LHCN-M2 (cell line): ENCODE results near the gene TATDN2. TPM values are rescaled to one million over a fixed set of nuclear protein-coding genes. Genes with fewer than 3 reads are reported as not detected.
A peak's percentile ranks its signal among the peaks of the same experiment; 100 is the strongest.
"Not testable (repeated sequence)": the region's sequence is repeated elsewhere in the genome, so short reads cannot be mapped to it uniquely, and the experiment has no call there.

ENCODE experiments used
- DNase-seq: peaks from one replicate; pipeline ENCODE4 v3.0.0-alpha.2; 2012; ENCODE audit warnings: low read depth
- total RNA-seq: library from RNA; depleted of rRNA; stranded (reverse); fragments of >200 nt; gene quantifications from 2 replicates; pipeline ENCODE4 v1.2.3, GENCODE V29; 2014

Gene TATDN2
- total RNA-seq, 1 experiment from 2014 or later = 12.9 TPM

DNA sequence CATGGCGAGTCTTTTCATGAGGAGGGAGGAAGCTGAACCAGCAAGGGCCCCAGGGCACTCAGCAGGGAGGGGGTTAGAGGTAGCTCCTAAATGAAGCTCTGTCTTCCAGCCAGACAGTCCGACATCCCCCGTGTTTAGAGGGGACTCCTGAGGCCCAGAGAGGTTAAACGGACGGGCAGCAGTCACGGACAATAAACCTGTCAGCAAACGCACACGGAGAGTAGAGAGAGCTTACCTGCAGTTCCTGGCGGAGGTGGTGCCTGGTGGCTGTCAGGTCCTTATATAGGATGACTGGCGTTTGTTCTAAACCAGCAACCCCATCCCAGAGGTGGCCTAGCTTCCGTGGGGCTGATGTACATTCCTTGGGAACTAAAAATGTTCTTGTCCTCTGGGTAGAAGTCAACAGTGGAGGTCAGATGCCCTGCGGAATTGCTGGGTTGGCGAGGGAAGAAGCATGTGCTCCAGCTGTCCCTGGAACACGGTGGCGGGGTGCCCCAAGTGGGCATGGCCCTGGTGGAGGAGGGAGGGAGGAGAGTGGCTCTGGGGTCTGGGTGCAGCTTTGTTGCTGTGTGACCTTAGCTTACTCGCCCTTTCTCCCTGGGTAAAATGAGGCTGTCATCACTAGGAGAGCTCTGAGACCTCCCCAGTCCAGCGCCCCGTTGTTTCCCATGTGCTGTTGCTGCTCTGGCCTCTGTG is 42.4 kb downstream of the TATDN2 start:
- no peak for DNase-seq

DNA sequence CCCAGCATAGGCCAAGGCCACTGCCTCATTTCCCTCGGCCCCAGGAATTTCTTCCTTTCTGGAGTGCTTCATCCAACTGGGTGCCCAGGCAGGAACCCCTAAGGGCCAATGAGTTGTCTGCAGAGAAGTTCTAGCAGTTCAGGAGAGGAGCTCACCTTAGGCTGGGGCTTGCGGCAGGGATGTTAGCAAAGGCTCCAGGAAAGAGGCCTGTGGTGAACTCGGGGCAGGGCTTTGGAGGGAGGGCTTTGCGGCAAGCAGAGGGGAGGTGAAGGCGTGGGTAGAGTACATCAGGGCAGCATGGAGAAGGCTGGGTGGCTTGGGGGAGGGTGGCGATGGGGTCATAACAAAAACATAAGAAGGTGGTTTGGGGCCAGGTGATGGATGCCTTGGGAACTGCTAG is 43.4 kb downstream of the TATDN2 start:
- DNase-seq = no peak

DNA sequence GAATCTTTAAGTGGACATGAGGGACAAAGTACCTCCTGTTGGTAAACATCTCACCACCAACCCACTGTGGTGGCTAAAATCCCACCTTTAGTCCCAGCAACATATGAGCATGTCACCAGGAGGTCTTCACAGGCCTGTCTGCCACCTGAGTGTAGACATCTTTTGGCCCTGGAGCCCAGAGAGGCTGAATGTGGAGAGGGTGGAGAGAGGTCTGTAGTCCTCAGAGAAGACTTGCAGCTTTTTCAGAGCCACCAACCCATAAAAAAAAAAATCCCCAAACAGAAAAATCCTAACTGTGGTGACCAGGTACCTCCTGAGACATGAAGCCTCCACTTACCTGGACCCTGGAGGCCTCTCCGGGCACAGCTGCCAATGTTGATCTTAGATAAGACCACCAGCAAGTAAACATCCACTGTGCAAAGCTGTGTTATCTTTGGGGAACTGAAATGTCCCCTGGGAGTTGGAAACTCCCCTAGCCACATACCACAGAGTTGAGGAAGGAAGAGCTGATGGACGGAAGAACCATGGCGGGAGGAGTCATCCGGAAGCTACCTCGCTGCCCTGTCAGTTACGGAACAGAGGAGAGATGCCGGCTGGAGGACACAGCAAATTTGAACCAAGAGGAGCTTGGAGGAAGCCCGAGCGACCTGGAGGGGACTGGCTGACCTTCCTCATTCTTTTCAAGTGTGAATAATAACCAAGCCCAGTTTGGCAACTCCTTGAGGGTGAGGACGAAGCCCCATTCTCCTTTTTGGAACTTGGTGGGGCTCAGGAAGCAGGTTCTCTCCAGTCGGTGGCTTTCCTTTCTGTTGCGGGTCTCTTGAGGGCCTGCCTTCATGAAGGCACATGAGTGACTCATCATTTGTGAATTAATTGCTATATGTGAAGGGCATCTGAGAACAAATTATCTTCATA is 44.5 kb downstream of the TATDN2 start, which contains the start of gene GHRL:
Gene GHRL, minus strand, starts transcription at position 443 of the 915 bp plus-strand sequence. CDS start 2,767 bp downstream, outside the sequence.
- no peak for DNase-seq

GRCh38 chr3:10294030-10294586 is 45.8 kb downstream of the TATDN2 start:
- no peak for DNase-seq

DNA sequence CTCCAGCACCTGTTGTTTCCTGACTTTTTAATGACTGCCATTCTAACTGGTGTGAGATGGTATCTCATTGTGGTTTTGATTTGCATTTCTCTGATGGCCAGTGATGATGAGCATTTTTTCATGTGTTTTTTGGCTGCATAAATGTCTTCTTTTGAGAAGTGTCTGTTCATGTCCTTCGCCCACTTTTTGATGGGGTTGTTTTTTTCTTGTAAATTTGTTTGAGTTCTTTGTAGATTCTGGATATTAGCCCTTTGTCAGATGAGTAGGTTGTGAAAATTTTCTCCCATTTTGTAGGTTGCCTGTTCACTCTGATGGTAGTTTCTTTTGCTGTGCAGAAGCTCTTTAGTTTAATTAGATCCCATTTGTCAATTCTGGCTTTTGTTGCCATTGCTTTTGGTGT is 49.8 kb downstream of the TATDN2 start:
- DNase-seq = not testable (repeated sequence)

DNA sequence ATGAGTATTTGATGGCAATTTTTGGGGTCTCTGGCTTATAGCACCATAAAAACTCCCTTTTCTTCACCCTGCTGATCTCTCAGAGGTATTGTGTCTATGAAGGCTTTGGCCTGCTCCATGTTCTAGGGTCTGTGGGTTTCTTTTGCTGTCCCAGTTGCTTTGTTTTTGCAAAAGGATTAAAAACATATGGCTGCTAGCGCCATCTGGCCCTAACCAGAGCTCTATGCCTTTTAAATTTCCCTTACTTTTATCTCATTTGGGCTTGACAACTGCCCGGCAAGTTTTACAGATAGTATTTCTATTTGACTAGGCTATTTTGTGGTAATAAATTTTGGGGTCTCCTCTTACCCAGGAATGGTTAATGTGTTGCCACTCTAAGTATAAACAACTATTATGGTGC is 50.9 kb downstream of the TATDN2 start:
- DNase-seq = no peak

- no peak for DNase-seq
Measured at GRCh38 chr3:10299679-10300078, 51.4 kb downstream of the TATDN2 start.

GRCh38 chr3:10300087-10300486 is 51.8 kb downstream of the TATDN2 start:
- DNase-seq = no peak

DNA sequence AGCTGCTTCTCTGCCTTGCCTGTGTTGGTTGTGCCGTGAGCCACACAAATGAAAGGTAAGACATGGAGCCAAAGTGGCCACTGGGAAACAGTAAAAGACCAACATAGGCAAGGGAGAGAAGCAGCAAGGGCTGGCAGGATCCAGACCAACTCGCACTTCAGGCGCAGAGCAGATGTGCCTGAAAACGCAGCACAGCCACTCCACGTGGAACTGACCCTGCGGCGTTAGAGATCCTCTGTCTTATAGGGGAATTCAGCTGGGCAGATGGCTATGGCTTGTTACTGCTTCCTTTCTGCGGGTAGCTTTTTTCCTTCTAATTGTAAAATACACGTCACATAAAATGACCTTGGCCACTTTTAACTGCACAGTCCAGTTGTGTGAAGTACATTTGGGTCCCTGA is 54.8 kb downstream of the TATDN2 start:
- no peak for DNase-seq

GRCh38 chr3:10303785-10304184 is 55.5 kb downstream of the TATDN2 start:
- no peak for DNase-seq

- DNase-seq = no peak
Measured at GRCh38 chr3:10304905-10305304, 56.6 kb downstream of the TATDN2 start.

GRCh38 chr3:10305331-10305902 is 57.2 kb downstream of the TATDN2 start:
- DNase-seq = no peak

DNA sequence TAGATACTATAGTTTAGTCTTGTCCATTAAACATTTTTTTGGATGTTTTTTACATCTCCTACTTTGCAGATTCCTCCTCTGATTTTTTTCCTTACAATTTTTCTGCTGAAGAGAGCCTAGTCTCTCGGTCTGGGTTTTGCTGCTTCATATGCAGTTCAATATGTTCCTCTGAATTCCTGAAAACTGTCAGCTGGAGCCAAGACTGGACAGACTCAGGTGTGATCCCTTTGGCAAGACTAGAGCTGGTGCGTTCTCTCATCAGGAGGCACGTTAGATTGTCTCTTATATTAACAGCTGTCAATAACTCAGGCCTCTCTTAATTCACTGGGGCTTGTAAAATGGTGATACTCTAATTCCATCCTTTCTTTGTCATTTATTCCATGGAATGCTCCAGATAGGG is 57.9 kb downstream of the TATDN2 start:
- no peak for DNase-seq

DNA sequence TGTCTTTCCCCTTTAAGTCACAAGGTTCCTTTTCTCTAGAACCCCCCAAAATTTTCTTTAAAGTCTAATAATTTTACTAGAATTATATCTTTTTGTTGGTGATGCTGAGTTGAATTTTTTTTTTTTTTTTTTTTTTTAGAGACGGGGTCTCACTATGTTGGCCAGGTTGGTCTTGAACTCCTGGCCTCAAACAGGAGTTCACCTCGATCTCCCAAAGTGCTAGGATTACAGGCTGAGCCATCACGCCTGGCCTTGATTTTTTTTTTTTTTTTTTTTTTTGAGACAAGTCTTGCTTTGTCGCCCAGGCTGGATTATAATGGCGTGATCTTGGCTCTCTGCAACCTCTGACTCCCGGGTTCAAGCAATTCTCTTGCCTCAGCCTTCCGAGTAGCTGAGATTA is 60.4 kb downstream of the TATDN2 start:
- DNase-seq = no peak

GRCh38 chr3:10309736-10310135 is 61.5 kb downstream of the TATDN2 start:
- no peak for DNase-seq

DNA sequence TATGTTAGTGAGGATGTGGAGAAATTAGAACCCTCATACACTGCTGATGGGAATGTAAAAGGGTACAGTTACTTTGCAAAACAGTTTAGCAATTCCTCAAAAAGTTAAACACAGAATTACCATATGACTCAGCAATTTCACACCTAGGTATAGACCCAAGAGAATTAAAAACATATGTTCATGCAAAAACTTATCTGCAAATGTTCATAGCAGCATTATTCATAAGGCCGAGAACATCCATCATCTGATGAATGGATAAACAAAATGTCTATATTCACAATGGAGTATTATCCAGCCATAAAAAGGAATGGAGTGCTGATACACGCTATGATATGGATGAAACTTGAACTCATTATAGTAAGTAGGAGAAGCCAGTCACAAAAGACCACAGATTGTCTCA is 62.3 kb downstream of the TATDN2 start:
- DNase-seq = peak; percentile 19

- no peak for DNase-seq
Measured at GRCh38 chr3:10311710-10312109, 63.5 kb downstream of the TATDN2 start.

- DNase-seq = no peak
Measured at GRCh38 chr3:10312391-10312790, 64.1 kb downstream of the TATDN2 start.

DNA sequence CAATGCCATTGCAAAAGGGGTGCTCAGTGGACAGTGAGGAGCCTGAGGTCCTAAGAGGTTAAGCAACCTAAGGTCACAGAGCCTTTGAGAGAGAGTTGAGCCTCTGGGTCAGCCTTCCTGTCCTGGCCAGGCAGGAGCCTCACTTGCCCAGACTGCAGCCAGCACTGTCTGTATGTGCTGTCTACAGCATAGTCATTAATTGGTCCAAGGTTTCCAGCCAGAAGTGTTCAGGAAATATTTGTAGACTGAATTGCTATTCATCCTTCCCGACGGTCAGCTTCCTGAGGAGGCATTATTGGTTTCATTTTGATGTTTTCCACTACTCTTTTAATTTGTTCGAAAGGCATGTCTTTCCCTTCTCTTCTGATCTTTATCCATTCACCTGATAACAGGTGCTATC is 64.6 kb downstream of the TATDN2 start:
- no peak for DNase-seq

GRCh38 chr3:10315101-10315500 is 66.8 kb downstream of the TATDN2 start:
- no peak for DNase-seq

GRCh38 chr3:10315771-10316344 is 67.6 kb downstream of the TATDN2 start:
- no peak for DNase-seq
